ENCODE data around the gene MAG.

GRCh38 chr19:35344511-35345031, 52.6 kb downstream of the MAG start:
- no peak for TF ChIP-seq ATF1 (CRISPR knock-in tag; IDR thresholded peaks at IDR 0.05)
- no peak for TF ChIP-seq MAX (CRISPR knock-in tag; IDR thresholded peaks at IDR 0.05)
- TF ChIP-seq CTCF (IDR thresholded peaks at IDR 0.05): no peak
- TF ChIP-seq SP1 (CRISPR knock-in tag; conservative IDR thresholded peaks at IDR 0.05): no peak
- TF ChIP-seq E2F1 (CRISPR knock-in tag; IDR thresholded peaks at IDR 0.05): no peak
- TF ChIP-seq RELA (CRISPR knock-in tag; IDR thresholded peaks at IDR 0.05; ENCODE audit: borderline replicate concordance): no peak
- TF ChIP-seq ZNF317 (CRISPR knock-in tag; IDR thresholded peaks at IDR 0.05; ENCODE audit: borderline replicate concordance, low read depth): no peak
- TF ChIP-seq IRF2 (CRISPR knock-in tag; IDR thresholded peaks at IDR 0.05; ENCODE audit: borderline replicate concordance, low read depth): no peak
- no peak for TF ChIP-seq ZNF232 (CRISPR knock-in tag; IDR thresholded peaks at IDR 0.05)
- TF ChIP-seq CREB1 (CRISPR knock-in tag; IDR thresholded peaks at IDR 0.05): no peak
- TF ChIP-seq ZBTB43 (CRISPR knock-in tag; IDR thresholded peaks at IDR 0.05): no peak
- TF ChIP-seq TEAD1 (CRISPR knock-in tag; IDR thresholded peaks at IDR 0.05): no peak
- no peak for TF ChIP-seq ZNF281 (CRISPR knock-in tag; IDR thresholded peaks at IDR 0.05)
- no peak for TF ChIP-seq PRDM15 (CRISPR knock-in tag; IDR thresholded peaks at IDR 0.05)
